Neural progenitor cell (in vitro differentiated cells): ENCODE results near the gene CGB1.

Source experiments
- CTCF ChIP-seq: fragments of 200-600 bp; sonication (generic); IDR thresholded peaks from 2 replicates; pipeline ENCODE4 v1.5.1; 2017; ENCODE audit warnings: antibody characterized with exemption, mild to moderate bottlenecking
- EZH2 ChIP-seq: fragments of 200-600 bp; sonication (generic); IDR thresholded peaks from 2 replicates; pipeline ENCODE4 v1.6.1; 2017; ENCODE audit warnings: antibody characterized with exemption, mild to moderate bottlenecking, moderate library complexity
- EZH2phosphoT487 ChIP-seq: fragments of 200-600 bp; sonication (generic); IDR thresholded peaks from 2 replicates; pipeline ENCODE4 v1.6.1; 2017; ENCODE audit warnings: antibody characterized with exemption

GRCh38 chr19:49069026-49069425 lies 32.3 kb upstream of the CGB1 start:
- TF ChIP-seq CTCF (no peak), EZH2phosphoT487 (no peak), EZH2 (no peak)
